ENCODE measurements around the gene CACNA1F. TPM values are rescaled to one million over a fixed set of nuclear protein-coding genes. Genes with fewer than 3 reads are reported as not detected.

Gene CACNA1F
- total and polyA plus RNA-seq, 4 donors, result 0.10 to 0.55 (median 0.42) TPM

- Histone ChIP-seq H3K27ac (ENCODE audit: low read depth in 1 of 2, low read length in 1 of 2) (peak within 1 kb of the TSS; percentile 93 to 96), H3K9ac (ENCODE audit: insufficient read depth in 1 of 2, low read length in 2 of 2) (peak within 1 kb of the TSS; percentile 69 to 89), H3K27me3 (ENCODE audit: control insufficient read depth in 3 of 3, insufficient read depth in 3 of 3, low read length in 2 of 3) (no peaks in the 10 kb centered on the region), H3K9me3 (ENCODE audit: control insufficient read depth in 4 of 4, insufficient read depth in 3 of 4, low read length in 3 of 4) (peaks cover 0 to 3% (median 0%) of the 10 kb centered on the region in 4 donors), H3K36me3 (ENCODE audit: control insufficient read depth in 4 of 4, insufficient read depth in 4 of 4, low read length in 4 of 4) (no peaks in the 10 kb centered on the region), H3K4me3 (peak within 1 kb of the TSS; percentile 54), H3K4me1 (ENCODE audit: control insufficient read depth in 5 of 5, insufficient read depth in 5 of 5, low read length in 5 of 5) (peaks cover 0 to 9% (median 6%) of the 10 kb centered on the region in 5 donors)
- 0 to 43% methylated on average over 8 to 70 of the region's 70 CpGs for WGBS, 2 donors
- TF ChIP-seq CTCF (IDR thresholded peaks at IDR 0.05; ENCODE audit: control extremely low read depth, extremely low read depth), result no peak
- DNase-seq (no peak), ATAC-seq (ENCODE audit: insufficient read depth, low FRiP score) (peak; percentile 10)
Observed at GRCh38 chrX:49269767-49270248, 36.7 kb upstream of the CACNA1F start, which contains the start of gene PPP1R3F. Gene PPP1R3F (plus strand): TSS chrX:49269793. CDS start chrX:49269870, 77 bp downstream.

- TF ChIP-seq CTCF (IDR thresholded peaks at IDR 0.05; ENCODE audit: control extremely low read depth, extremely low read depth), result no peak
- Histone ChIP-seq H3K27ac (ENCODE audit: low read depth in 1 of 2, low read length in 1 of 2) (peak overlapping the region; percentile 93), H3K9me3 (ENCODE audit: control insufficient read depth in 4 of 4, insufficient read depth in 3 of 4, low read length in 3 of 4) (peaks cover 0 to 3% (median 0%) of the 10 kb centered on the region in 4 donors), H3K4me3 (peak overlapping the region; percentile 34), H3K9ac (ENCODE audit: insufficient read depth in 1 of 2, low read length in 2 of 2) (peak overlapping the region; percentile 69 to 89), H3K4me1 (ENCODE audit: control insufficient read depth in 5 of 5, insufficient read depth in 5 of 5, low read length in 5 of 5) (peaks cover 0 to 9% (median 6%) of the 10 kb centered on the region in 5 donors), H3K27me3 (ENCODE audit: control insufficient read depth in 3 of 3, insufficient read depth in 3 of 3, low read length in 2 of 3) (no peaks in the 10 kb centered on the region), H3K36me3 (ENCODE audit: control insufficient read depth in 4 of 4, insufficient read depth in 4 of 4, low read length in 4 of 4) (no peaks in the 10 kb centered on the region)
- peak; percentile 98 to 99 (median 98) for DNase-seq
- 1 to 40% methylated on average over 44 to 45 of the region's 45 CpGs for WGBS, 2 donors
- ATAC-seq (ENCODE audit: insufficient read depth, low FRiP score), result peak; percentile 88
Observed at GRCh38 chrX:49269010-49269766, 36.0 kb upstream of the CACNA1F start.

DNA sequence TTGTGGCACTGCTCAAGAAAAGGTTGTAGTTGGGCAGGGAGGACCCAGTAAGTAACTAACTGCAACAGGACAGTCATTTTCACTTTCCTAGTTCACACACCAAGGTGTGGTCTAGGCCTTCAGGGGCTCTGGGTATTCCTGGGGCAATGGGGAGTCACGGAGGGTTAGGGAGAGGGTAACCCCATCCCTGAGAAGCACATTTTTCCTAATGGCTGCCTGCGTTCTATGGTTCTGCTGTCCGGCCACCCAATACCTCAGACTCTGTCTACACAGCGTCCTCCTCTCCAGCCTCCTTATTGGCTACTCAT, 35.5 kb upstream of the CACNA1F start:
- no peaks in the 10 kb centered on the region for H3K27me3 ChIP-seq (ENCODE audit: control insufficient read depth in 3 of 3, insufficient read depth in 3 of 3, low read length in 2 of 3)
- peak overlapping the region; percentile 34 for H3K4me3 ChIP-seq
- no peak for TF ChIP-seq CTCF (IDR thresholded peaks at IDR 0.05; ENCODE audit: control extremely low read depth, extremely low read depth)
- no peaks in the 10 kb centered on the region for H3K36me3 ChIP-seq (ENCODE audit: control insufficient read depth in 4 of 4, insufficient read depth in 4 of 4, low read length in 4 of 4)
- DNase-seq (no peak), ATAC-seq (ENCODE audit: insufficient read depth, low FRiP score) (no peak)
- H3K4me1 ChIP-seq (ENCODE audit: control insufficient read depth in 5 of 5, insufficient read depth in 5 of 5, low read length in 5 of 5), result peaks cover 0 to 9% (median 6%) of the 10 kb centered on the region in 5 donors
- peak overlapping the region; percentile 89 to 93 for H3K27ac ChIP-seq (ENCODE audit: low read depth in 1 of 2, low read length in 1 of 2)
- 0 to 39% methylated on average over 4 of the region's 4 CpGs for WGBS, 2 donors
- H3K9ac ChIP-seq (ENCODE audit: insufficient read depth in 1 of 2, low read length in 2 of 2), result peak overlapping the region; percentile 69 to 78
- H3K9me3 ChIP-seq (ENCODE audit: control insufficient read depth in 4 of 4, insufficient read depth in 3 of 4, low read length in 3 of 4), result peaks cover 0 to 3% (median 0%) of the 10 kb centered on the region in 4 donors

Measured in lung (tissue), 12 donors.